GM12891 (cell line): ENCODE measurements around the gene PSMG3.

Source experiments
- PAX5 ChIP-seq: IDR thresholded peaks from 2 replicates; pipeline ENCODE4 v1.6.1; 2011; ENCODE audit warnings: low read length, moderate library complexity, mild to moderate bottlenecking; ENCODE audit not compliant: insufficient read depth, severe bottlenecking
- POLR2A ChIP-seq: IDR thresholded peaks from 2 replicates; pipeline ENCODE4 v1.6.1; 2011; ENCODE audit warnings: low read depth, low read length, control low read depth
- POLR2AphosphoS5 ChIP-seq: IDR thresholded peaks from 2 replicates; pipeline ENCODE4 v1.6.1; 2011; ENCODE audit warnings: low read depth, low read length, control low read depth
- POU2F2 ChIP-seq: IDR thresholded peaks from 2 replicates; pipeline ENCODE4 v1.6.1; 2011; ENCODE audit warnings: low read depth, mild to moderate bottlenecking, control low read depth, low read length, moderate library complexity
- TAF1 ChIP-seq: IDR thresholded peaks from 2 replicates; pipeline ENCODE4 v1.6.1; 2011; ENCODE audit warnings: low read depth, low read length, control low read depth

DNA sequence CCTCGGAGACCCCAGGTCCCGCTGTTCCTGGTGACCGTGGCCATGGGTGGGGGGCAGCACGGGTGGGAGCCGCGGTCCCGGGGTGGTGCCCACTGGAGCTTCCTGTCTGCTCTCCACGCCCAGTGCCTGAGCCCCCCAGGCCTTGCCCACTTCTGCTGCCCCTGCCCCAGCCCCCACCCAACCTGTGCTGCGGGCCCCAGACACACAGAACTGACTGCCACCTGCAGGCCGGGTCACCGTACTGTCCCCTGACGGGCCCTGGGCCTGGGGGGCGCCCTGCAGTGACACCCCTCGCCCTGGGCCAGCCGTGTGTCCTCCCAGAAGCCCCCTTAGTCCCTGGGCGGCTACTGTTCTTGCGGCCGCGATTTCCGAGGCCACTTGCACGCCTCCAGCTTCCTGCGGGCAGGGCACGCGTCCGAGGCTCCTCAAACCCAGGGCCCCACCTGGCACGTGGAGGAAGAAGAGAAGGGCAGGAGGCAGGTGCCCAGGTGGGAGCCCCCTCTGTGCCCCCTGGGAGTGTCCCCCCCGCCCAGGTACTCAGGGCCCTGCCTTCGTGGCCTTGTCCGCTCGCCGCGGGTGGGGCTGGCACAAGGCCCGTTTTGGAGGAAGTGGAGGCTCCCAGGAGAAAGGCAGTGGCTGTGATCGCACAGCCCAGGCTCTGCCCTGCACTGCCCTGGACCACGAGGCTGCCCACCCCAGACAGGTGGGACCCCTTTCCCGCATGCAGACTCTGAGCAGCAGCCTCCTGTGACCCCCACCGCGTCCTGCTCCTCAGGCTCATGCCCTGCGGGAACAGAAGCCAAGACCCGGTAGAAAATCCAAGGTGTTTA is 24.2 kb downstream of the PSMG3 start:
- TF ChIP-seq POLR2AphosphoS5 (no peak), POLR2A (no peak), PAX5 (no peak), POU2F2 (no peak), TAF1 (no peak)
